GM12878 (cell line): ENCODE data around the gene DBET. TPM values are rescaled to one million over a fixed set of nuclear protein-coding genes. Genes with fewer than 3 reads are reported as not detected.
"Not testable (repeated sequence)": the region's sequence is repeated elsewhere in the genome, so short reads cannot be mapped to it uniquely, and the experiment has no call there.

ENCODE experiments used
- ATAC-seq: fragments of 200-7000 bp; cut with Tn5 transposase; 3 replicates; pipeline ENCODE4 v1.9.1; 2020; ENCODE audit warnings: mild to moderate bottlenecking, moderate library complexity
- BruUV-seq: library from RNA; stranded (reverse); fragments of 400-500 nt; replicated peaks from 2 replicates; lab custom pipeline; 2021; lab: Mats Ljungman, UMichigan
- CTCF ChIA-PET: fragments of 300-600 bp; sonication (Branson Sonifier 250); formaldehyde crosslinking; extraction: SDS; loops from one replicate; lab custom pipeline; 2021; ENCODE audit warnings: inconsistent platforms; lab: Yijun Ruan, JAX
- POLR2A ChIA-PET: fragments of 350-600 bp; formaldehyde crosslinking; extraction: SDS; loops from one replicate; lab custom pipeline; 2021; ENCODE audit warnings: inconsistent platforms; lab: Charles Lee
- RAD21 ChIA-PET: fragments of 300-600 bp; sonication (Branson Sonifier 250); formaldehyde crosslinking; loops from one replicate; lab custom pipeline; 2023; ENCODE audit warnings: antibody characterized with exemption; ENCODE audit not compliant: unreplicated experiment; lab: Charles Lee
- SMC1A ChIA-PET: fragments of 300-600 bp; sonication (Branson Sonifier 250); formaldehyde crosslinking; loops from one replicate; lab custom pipeline; 2023; ENCODE audit not compliant: unreplicated experiment, uncharacterized antibody; lab: Charles Lee
- DNase-seq: peaks from one replicate; pipeline ENCODE4 v3.0.0-alpha.2; 2011; ENCODE audit warnings: low read depth, low spot score
- FAIRE-seq: peaks from 3 replicates; lab custom pipeline; 2011; peaks lifted over from hg19 to GRCh38; lab: Jason Lieb, UNC
- H2AFZ ChIP-seq: 2 replicates; pipeline ENCODE4 v1.6.0; 2011; ENCODE audit warnings: low read depth, low read length, control low read depth; ENCODE audit not compliant: control insufficient read depth
- H3K27ac ChIP-seq: 2 replicates; pipeline ENCODE4 v1.5.1; 2011; ENCODE audit warnings: control low read depth; ENCODE audit not compliant: control insufficient read depth, insufficient read depth
- H3K27me3 ChIP-seq, 2 experiments: replicated peaks in 1 of 2; 2 replicates each; pipeline versions ENCODE4 v1.6.0 to v1.6.1; 2011; ENCODE audit warnings: low read length in 1 of 2; ENCODE audit not compliant: control insufficient read depth in 2 of 2, insufficient read depth in 2 of 2
- H3K36me3 ChIP-seq, 2 experiments: 2 replicates each; pipeline ENCODE4 v1.5.1; 2011; ENCODE audit warnings: low read length in 1 of 2; ENCODE audit not compliant: control insufficient read depth in 2 of 2, insufficient read depth in 2 of 2
- H3K4me1 ChIP-seq: 2 replicates; pipeline ENCODE4 v1.6.1; 2011; ENCODE audit warnings: mild to moderate bottlenecking, low read length, moderate library complexity, mixed read lengths; ENCODE audit not compliant: control insufficient read depth, insufficient read depth
- H3K4me2 ChIP-seq: 2 replicates; pipeline ENCODE4 v1.6.0; 2011; ENCODE audit warnings: control low read depth; ENCODE audit not compliant: control insufficient read depth, insufficient read depth
- H3K4me3 ChIP-seq: fragments of 200-600 bp; sonication (generic); 2 replicates; pipeline ENCODE4 v1.5.1; 2016
- H3K79me2 ChIP-seq: 2 replicates; pipeline ENCODE4 v1.6.0; 2011; ENCODE audit warnings: low read length; ENCODE audit not compliant: control insufficient read depth, insufficient read depth
- H3K9ac ChIP-seq: 2 replicates; pipeline ENCODE4 v1.8.0; 2011; ENCODE audit warnings: low read length, control low read depth, mixed read lengths; ENCODE audit not compliant: control insufficient read depth, insufficient read depth
- H3K9me3 ChIP-seq: replicated peaks from 3 replicates; pipeline ENCODE4 v1.5.1; 2011; ENCODE audit warnings: mild to moderate bottlenecking, low read length; ENCODE audit not compliant: control insufficient read depth, insufficient read depth
- H4K20me1 ChIP-seq: 2 replicates; pipeline ENCODE4 v1.6.0; 2011; ENCODE audit not compliant: control insufficient read depth, insufficient read depth
- WGBS: methylation state at CpG from one replicate; pipeline ENCODE4 v1.1.6; 2016; ENCODE audit warnings: low lambda C conversion rate; ENCODE audit not compliant: insufficient replicate concordance, insufficient coverage; ENCODE audit errors: missing lambda C conversion rate; 5-methylcytosine and 5-hydroxymethylcytosine counted together
- in situ Hi-C: fragments of 300-500 bp; cut with MboI; formaldehyde crosslinking; loops from 9 replicates; pipeline ENCODE4 v1.14.3; 2018; ENCODE audit warnings: mixed read lengths
- intact Hi-C: fragments of 100-400 bp; cut with micrococcal nuclease; formaldehyde crosslinking; loops from one replicate; pipeline ENCODE4 v1.14.2; 2022; ENCODE audit not compliant: unreplicated experiment
- polyA plus RNA-seq, 11 experiments: library from polyadenylated mRNA; depleted of rRNA in 4 of 11; unstranded in 6 of 11; stranded (reverse) in 5 of 11; fragments of >200 nt; fragmentation: Nextera tagmentation in 4 of 11; fragmentation: Illumina TruSeq in 1 of 11; extraction: Ambion mirVana in 4 of 11; extraction: Trizol in 1 of 11; gene quantifications; 1 replicate in 1 of 11; 2 replicates in 10 of 11; pipeline versions ENCODE4 v1.2.1 to v1.2.3, GENCODE V29; 2011 to 2016; ENCODE audit warnings: inconsistent platforms in 2 of 11, missing spikeins in 2 of 11, low read depth in 1 of 11
- total RNA-seq, 4 experiments: library from RNA; depleted of rRNA in 3 of 4; stranded (reverse); fragments of >200 nt in 3 of 4; fragmentation: Illumina TruSeq in 1 of 4; extraction: Trizol in 1 of 4; gene quantifications; 2 replicates each; pipeline versions ENCODE4 v1.2.1 to v1.2.3, GENCODE V29; 2013 to 2021

Gene DBET
- total and polyA plus RNA-seq, 10 of the 15 experiments (the other 5 are each of a cell fraction or from before 2014, with no cell fraction given), result not detected

DNA sequence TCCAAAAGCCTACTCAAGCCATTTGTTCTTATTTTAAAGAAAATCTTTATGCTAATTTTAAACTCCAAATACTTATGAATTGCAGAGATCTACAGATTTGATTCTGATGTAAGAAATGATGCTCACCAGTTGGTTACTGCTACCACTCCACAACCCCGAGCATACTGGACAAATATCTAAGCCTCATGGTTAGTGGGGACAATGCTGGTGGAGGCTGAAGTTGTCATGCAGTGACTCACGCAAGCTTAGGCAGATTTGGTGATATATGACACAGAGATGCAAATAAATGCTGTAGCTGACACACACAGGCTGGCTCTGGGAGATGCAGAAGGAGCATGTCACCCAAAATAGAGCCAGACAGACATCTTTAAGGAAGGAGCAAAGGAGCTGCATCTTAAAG is 35.3 kb downstream of the DBET start:
- POLR2A ChIA-PET, H3K4me2 ChIP-seq, H3K27me3 ChIP-seq, H3K9ac ChIP-seq, BruUV-seq, CTCF ChIA-PET, H4K20me1 ChIP-seq, H2AFZ ChIP-seq, DNase-seq, intact Hi-C loops, H3K36me3 ChIP-seq, FAIRE-seq, H3K4me3 ChIP-seq, H3K4me1 ChIP-seq, in situ Hi-C loops, ATAC-seq, H3K27ac ChIP-seq, SMC1A ChIA-PET, RAD21 ChIA-PET, H3K9me3 ChIP-seq, H3K79me2 ChIP-seq: not testable (repeated sequence)
- WGBS, result 0% methylated on average over 2 of the region's 2 CpGs

DNA sequence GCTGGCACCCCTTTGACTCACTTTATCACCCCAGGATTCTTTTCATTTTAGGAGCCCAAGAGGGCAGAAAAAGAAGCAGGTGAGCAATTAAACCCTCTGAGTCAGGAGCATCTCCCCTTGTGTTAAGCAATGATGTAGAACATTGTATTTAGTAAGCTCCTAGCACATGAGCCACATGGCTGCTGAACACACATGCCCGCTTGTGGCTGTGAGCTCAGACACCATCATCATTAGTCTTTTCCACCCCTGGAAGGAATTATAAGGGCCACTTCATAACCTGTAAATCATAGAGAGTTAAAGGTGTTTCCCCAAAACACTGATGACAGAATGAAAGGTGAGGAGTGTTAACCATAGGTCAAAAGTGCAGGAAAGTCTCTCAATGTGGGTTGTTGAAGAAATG is 37.2 kb downstream of the DBET start:
- BruUV-seq, FAIRE-seq, H3K9me3 ChIP-seq, H4K20me1 ChIP-seq, H3K27me3 ChIP-seq, SMC1A ChIA-PET, ATAC-seq, H3K79me2 ChIP-seq, H3K9ac ChIP-seq, in situ Hi-C loops, H2AFZ ChIP-seq, H3K27ac ChIP-seq, CTCF ChIA-PET, DNase-seq, POLR2A ChIA-PET, H3K36me3 ChIP-seq, H3K4me1 ChIP-seq, intact Hi-C loops, H3K4me3 ChIP-seq, H3K4me2 ChIP-seq, RAD21 ChIA-PET: not testable (repeated sequence)
- no CpG with 5 or more reads among the region's 1 CpG for WGBS

GRCh38 chr4:190106191-190106590 is 41.9 kb downstream of the DBET start:
- H3K4me2 ChIP-seq, CTCF ChIA-PET, H3K4me1 ChIP-seq, H3K36me3 ChIP-seq, H3K27me3 ChIP-seq, FAIRE-seq, H3K79me2 ChIP-seq, ATAC-seq, intact Hi-C loops, H2AFZ ChIP-seq, BruUV-seq, SMC1A ChIA-PET, H3K4me3 ChIP-seq, DNase-seq, H3K9ac ChIP-seq, H4K20me1 ChIP-seq, in situ Hi-C loops, H3K27ac ChIP-seq, RAD21 ChIA-PET, H3K9me3 ChIP-seq, POLR2A ChIA-PET: not testable (repeated sequence)
- 3% methylated on average over 3 of the region's 3 CpGs for WGBS

DNA sequence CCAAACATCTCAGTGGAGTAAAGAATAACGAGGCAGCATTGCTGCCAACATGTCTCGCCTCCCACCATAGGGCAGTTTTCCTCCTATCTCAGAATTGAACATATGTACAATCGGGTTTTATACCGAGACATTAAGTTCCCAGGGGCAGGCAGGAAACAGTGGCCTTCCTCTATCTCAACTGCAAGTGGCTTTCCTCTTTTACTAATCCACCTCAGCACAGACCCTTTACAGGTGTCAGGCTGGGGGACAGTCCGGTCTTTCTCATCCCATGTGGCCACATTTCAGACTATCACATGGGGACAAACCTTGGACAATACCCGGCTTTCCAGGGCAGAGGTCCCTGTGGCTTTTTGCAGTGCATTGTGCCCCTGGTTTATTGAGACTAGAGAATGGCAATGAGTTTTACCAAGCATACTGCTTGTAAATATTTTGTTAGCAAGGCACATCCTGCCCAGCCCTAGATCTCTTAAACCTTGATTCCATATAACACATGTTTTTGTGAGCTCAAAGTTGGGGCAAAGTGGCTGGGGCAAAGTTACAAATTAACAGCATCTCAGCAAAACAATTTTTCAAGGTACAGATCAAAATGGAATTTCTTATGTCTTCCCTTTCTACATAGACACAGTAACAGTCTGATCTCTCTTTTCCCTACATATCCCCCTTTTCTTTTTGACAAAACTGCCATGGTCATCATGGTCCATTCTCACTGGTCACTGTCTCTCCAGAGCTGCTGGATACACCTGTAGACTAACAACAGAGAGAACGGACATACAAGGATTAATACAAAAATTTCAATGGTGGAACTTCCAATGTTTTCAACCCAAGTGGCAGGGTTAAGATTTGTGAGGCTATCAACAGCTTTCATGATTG is 42.5 kb downstream of the DBET start:
- H3K36me3 ChIP-seq, FAIRE-seq, H3K9me3 ChIP-seq, in situ Hi-C loops, H3K4me3 ChIP-seq, BruUV-seq, SMC1A ChIA-PET, H3K9ac ChIP-seq, H4K20me1 ChIP-seq, H3K4me1 ChIP-seq, intact Hi-C loops, H3K27ac ChIP-seq, H3K79me2 ChIP-seq, H3K27me3 ChIP-seq, CTCF ChIA-PET, H3K4me2 ChIP-seq, POLR2A ChIA-PET, ATAC-seq, H2AFZ ChIP-seq, RAD21 ChIA-PET, DNase-seq: not testable (repeated sequence)
- 5% methylated on average over 7 of the region's 7 CpGs for WGBS
